Measurements from ENCODE around the gene ACADVL. TPM values are rescaled to one million over a fixed set of nuclear protein-coding genes. Genes with fewer than 3 reads are reported as not detected.
"Not testable (repeated sequence)": the region's sequence is repeated elsewhere in the genome, so short reads cannot be mapped to it uniquely, and the experiment has no call there.

The ACADVL gene
- total RNA-seq, 1 donor from 2014 or later, result 1,052 TPM

DNA sequence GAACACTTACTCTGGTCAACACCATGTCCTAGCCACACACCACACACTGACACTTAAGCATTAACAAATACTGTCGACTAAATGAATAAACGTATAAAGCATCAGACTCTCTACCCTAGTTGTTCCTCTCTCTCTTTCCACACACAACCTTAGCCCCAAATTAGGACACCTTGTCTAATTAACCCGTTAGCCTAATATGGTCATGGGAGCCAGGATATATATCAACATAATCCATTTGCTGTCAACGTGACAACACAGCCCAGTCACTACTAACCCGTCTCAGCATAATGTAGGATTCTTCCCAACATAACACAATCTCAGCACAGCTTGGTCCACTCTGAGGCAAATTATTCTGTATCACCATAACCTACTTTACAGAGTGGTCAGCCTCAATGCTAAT lies 12.4 kb downstream of the ACADVL start:
- no peak for DNase-seq (ENCODE audit: low spot score)

DNA sequence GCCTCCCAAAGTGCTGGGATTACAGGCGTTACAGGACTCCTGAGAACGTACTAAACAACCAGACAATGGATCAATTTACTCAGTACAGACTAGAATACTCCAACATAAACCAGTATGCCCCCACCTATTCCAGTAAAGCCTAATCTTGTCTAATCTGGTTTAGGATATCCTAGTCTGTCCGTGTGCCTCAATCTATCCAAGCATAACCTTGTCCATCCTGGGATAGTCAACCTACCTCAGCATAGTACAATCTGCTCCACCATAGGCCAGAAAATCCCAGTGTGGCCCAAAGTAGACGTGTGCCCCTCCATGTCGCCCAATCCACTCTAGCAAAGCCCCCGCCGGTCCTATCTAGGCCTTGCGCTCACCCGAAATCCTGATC lies 14.0 kb downstream of the ACADVL start:
- DNase-seq (ENCODE audit: low spot score), result no peak

DNA sequence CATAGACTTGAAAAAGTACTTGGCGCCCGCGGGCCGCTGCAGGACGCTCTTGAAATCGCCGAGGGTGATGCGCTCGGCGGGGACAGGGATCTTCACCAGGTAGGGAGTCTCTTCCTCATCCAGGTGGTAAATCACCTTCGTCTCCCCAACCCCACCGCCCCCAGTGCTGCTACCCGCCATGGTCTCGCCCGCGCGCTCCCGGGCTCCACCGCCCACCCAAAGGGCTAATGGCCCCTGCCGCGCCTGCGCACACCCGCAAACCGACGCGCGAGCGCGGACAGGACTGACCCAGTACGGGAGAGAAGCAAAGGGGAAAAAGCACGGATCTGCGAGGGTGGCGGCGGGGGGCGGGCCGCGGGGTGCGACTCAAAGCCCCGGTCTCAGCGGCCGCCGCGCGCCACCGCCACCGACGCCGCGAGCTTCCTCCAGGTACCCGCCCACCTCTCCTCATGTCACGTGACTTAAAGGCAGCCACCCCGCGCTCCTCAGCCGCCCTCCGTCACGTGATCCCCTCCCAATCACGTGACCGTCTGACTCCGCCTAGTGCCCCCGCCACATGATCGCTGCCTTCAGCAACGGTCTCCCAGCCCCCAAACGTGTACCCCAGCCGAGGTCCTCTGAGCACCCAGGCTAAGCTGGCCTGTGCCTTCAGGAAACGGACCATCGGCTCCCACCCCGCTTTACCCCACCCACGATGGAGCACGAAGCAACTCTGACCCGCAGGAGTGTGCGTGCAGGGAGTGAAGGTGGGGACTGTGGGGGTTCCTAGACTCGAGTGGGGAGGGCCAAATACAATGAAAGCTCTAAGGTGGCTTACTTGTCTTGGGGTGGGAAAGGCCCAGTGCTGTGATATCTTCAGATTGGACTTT lies 14.6 kb downstream of the ACADVL start, which contains the start of gene DVL2:
DVL2 (minus strand) TSS at position 435 of the 869 bp plus-strand sequence; CDS start at position 180, 255 bp downstream.
- peak; percentile 98 for DNase-seq (ENCODE audit: low spot score)

GRCh38 chr17:7235693-7236665 lies 16.2 kb downstream of the ACADVL start:
- DNase-seq (ENCODE audit: low spot score), result no peak

GRCh38 chr17:7236808-7237207 lies 17.1 kb downstream of the ACADVL start:
- DNase-seq (ENCODE audit: low spot score), result no peak

GRCh38 chr17:7237266-7237760 lies 17.6 kb downstream of the ACADVL start:
- no peak for DNase-seq (ENCODE audit: low spot score)

- peak; percentile 96 for DNase-seq (ENCODE audit: low spot score)
Measured at GRCh38 chr17:7237761-7238419, 18.2 kb downstream of the ACADVL start.

GRCh38 chr17:7238420-7239090 lies 18.8 kb downstream of the ACADVL start:
- no peak for DNase-seq (ENCODE audit: low spot score)

DNA sequence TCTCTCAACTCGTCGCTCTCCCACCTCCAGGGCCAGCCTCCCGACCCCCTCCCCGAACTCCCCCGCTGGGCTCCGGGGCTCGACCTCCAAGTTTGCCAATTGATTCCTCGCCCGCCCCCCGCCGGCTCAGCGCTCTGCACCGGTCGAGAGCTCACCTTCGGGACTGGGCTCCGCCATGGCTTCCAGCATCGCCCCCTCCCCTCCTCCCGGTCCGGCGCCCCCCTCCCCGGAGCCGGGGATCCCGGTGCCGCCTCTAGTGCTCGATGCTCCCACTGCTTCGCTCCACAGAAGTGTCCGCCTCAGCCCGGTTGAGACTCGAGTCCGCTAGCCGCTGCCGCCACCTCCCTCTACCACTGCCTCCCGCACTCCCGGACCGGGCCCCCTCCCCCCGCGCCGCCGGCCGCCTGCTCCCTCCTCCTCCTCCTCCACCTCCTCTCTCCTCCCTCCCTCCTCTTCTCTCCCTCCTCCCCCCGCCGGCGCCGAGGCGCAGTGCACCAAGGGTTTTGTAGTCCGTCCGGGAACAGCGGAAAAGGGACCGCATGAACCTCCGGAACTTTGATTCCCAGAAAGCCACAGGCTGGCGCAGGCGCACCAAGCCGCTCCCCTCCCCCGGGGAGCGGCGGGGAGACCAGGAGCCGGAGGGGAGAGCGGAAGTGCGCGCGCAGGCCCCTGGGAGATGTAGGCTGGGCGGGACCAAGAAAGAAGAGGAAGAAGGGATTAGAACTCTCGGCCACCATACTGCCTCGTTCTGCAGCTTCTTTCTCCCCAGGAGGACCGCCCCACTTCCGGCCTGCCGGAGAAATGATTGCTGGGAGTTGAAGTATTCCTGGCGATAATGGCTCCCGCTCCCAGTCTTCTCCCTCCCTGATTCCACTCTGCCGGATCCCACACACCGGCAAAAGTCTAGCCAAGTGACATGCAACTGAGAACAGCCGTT lies 19.6 kb downstream of the ACADVL start, which contains the start of gene PHF23:
PHF23 (minus strand) TSS at position 367 of the 937 bp plus-strand sequence; CDS start at position 189, 178 bp downstream.
- peak; percentile 99 for DNase-seq (ENCODE audit: low spot score)

DNA sequence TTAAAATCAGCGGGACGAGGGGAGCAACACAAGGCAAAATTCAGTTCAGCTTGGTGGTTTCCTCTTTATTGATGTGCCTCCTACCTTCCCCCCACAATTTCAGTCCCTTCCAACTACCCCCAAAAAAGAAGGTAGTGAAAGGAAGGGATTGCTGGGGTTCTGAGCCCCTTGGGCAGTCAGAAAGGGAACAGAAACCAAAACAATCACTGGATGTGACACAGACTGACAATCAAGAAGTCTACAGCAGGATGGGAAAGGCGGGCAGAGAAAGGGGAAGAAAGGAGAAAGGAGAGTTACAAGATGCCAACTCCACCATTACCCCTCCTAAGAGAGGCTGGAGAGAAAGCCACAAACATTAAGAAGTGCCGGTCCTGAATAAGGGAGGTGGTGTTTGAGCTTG lies 20.6 kb downstream of the ACADVL start:
- DNase-seq (ENCODE audit: low spot score), result no peak

- DNase-seq (ENCODE audit: low spot score), result no peak
Measured at GRCh38 chr17:7241090-7241733, 21.5 kb downstream of the ACADVL start.

- DNase-seq (ENCODE audit: low spot score), result peak; percentile 97
Measured at GRCh38 chr17:7241783-7242716, 22.3 kb downstream of the ACADVL start, which contains the start of gene GABARAP. GABARAP (minus strand) TSS chr17:7242449; CDS start chr17:7242330, 119 bp downstream.

GRCh38 chr17:7242717-7243452 lies 23.1 kb downstream of the ACADVL start:
- DNase-seq (ENCODE audit: low spot score), result peak; percentile 98

- no peak for DNase-seq (ENCODE audit: low spot score)
Measured at GRCh38 chr17:7243453-7243729, 23.7 kb downstream of the ACADVL start.

GRCh38 chr17:7243838-7244237 lies 24.1 kb downstream of the ACADVL start:
- not testable (repeated sequence) for DNase-seq (ENCODE audit: low spot score)

- no peak for DNase-seq (ENCODE audit: low spot score)
Measured at GRCh38 chr17:7246779-7247178, 27.0 kb downstream of the ACADVL start.

DNA sequence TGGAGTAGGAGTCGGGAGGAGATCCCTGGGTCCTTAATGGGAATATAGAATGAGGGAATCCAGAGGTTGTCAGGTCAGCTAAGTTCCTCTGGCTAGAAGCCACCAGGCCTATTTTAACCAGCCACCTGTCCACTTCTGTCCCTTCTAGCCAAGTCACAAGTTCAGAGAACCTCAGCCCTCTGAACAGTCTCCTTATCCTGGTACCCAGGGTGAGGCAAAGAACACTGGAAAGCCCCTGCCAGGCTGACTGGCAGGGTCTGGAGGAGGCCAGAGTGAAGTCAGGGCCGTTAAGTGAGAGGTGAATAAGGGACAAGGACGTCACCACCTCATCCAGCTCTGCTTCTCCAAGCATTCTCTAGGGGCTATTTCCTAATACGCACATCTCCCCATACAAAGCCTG lies 29.1 kb downstream of the ACADVL start:
- DNase-seq (ENCODE audit: low spot score), result no peak
